ENCODE measurements around the gene EFNA1. TPM values are rescaled to one million over a fixed set of nuclear protein-coding genes. Genes with fewer than 3 reads are reported as not detected.

EFNA1 gene
- polyA plus RNA-seq, 2 of the 4 experiments (the other 2 are of a cell fraction), result 25.1 to 38.9 TPM

DNA sequence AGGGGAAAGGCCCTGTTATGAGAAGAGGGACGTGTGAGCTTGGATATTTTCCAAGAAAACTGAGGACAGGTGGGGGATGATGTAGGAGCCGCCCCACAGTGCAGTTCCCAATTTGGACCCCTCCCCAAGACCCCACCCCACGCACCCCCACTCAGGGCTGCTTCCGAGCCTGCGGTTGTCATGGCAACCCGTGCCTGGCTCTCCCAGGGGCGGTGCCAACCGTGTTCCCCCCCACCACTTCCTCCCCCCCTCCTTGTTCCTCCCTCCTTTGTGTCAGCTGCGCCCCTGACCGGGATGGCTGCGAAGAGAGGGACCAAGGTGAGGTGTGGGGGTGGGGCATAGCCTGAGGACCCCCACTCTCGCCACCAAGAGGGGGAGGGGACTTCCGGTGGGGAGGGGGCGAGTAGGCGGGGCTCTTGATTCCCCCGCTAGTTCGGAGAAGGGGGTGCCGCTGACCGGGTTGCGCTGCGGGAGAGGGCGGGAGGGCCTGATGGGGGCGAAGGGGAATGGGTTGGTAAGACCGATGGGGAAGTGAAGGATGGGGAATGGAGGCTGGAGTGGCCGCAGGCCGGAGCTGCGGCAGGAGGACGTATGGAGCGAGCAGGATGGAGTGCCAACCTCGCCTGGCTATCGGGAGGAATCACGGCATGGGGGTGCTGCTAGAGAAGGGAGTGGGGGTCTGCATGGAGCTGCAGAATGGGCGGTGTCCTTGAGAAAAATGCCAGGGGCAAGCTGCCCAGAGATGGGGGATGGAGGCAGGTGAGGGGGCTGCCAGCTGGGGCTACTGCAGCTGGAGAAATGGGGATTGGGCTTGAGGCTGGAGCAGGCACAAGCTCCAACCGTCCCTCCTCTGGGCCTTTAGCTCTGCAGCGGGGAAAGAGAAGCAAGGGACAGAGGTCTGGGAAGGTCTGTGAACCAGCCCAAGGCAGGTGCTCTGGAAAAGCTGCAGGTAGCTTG lies 46.9 kb downstream of the EFNA1 start:
- POLR2A ChIA-PET, result interaction anchor here (0.7 to 4.4 kb wide), 2 partner anchors 19 to 54 kb away, joined by 3 to 54 read pairs; no protein-coding TSS in a partner anchor
- H3K4me1 ChIP-seq, result peaks cover 21% of the 10 kb centered on the region
- peak overlapping the region; percentile 93 to 99 for H3K27ac ChIP-seq
- CTCF ChIA-PET, result interaction anchor here (0.6 to 15.2 kb wide), 27 partner anchors 8 to 888 kb away, joined by 3 to 384 read pairs (median 5); partner anchors contain the start of gene SLC50A1
- no peak for ATAC-seq
- peak overlapping the region; percentile 90 for H3K4me2 ChIP-seq
- no peak for FAIRE-seq
- DNase-seq (ENCODE audit: low read depth in 1 of 2, low spot score in 1 of 2), result no peak
- no peaks in the 10 kb centered on the region for H3K9me3 ChIP-seq
- TF ChIP-seq HOXB5 (CRISPR knock-in tag; IDR thresholded peaks at IDR 0.05) (no peak), ESRRA (IDR thresholded peaks at IDR 0.05; ENCODE audit: borderline replicate concordance, low read length) (no peak), HDAC2 (IDR thresholded peaks at IDR 0.05) (no peak), TP53 (CRISPR knock-in tag; IDR thresholded peaks at IDR 0.05) (no peak), FOSB (CRISPR knock-in tag; IDR thresholded peaks at IDR 0.05) (no peak), HEYL (CRISPR knock-in tag; IDR thresholded peaks at IDR 0.05) (no peak), RNF2 (IDR thresholded peaks at IDR 0.05; ENCODE audit: borderline replicate concordance, low read depth) (no peak), NR3C1 (IDR thresholded peaks at IDR 0.05) (no peak)
- TF ChIP-seq, protein P1, sequence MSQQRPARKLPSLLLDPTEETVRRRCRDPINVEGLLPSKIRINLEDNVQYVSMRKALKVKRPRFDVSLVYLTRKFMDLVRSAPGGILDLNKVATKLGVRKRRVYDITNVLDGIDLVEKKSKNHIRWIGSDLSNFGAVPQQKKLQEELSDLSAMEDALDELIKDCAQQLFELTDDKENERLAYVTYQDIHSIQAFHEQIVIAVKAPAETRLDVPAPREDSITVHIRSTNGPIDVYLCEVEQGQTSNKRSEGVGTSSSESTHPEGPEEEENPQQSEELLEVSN (IDR thresholded peaks at IDR 0.05; ENCODE audit: borderline replicate concordance, low read depth), result no peak
- TF ChIP-seq, protein P2, sequence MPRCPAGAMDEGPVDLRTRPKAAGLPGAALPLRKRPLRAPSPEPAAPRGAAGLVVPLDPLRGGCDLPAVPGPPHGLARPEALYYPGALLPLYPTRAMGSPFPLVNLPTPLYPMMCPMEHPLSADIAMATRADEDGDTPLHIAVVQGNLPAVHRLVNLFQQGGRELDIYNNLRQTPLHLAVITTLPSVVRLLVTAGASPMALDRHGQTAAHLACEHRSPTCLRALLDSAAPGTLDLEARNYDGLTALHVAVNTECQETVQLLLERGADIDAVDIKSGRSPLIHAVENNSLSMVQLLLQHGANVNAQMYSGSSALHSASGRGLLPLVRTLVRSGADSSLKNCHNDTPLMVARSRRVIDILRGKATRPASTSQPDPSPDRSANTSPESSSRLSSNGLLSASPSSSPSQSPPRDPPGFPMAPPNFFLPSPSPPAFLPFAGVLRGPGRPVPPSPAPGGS (IDR thresholded peaks at IDR 0.05), result no peak
- TF ChIP-seq, protein P3, sequence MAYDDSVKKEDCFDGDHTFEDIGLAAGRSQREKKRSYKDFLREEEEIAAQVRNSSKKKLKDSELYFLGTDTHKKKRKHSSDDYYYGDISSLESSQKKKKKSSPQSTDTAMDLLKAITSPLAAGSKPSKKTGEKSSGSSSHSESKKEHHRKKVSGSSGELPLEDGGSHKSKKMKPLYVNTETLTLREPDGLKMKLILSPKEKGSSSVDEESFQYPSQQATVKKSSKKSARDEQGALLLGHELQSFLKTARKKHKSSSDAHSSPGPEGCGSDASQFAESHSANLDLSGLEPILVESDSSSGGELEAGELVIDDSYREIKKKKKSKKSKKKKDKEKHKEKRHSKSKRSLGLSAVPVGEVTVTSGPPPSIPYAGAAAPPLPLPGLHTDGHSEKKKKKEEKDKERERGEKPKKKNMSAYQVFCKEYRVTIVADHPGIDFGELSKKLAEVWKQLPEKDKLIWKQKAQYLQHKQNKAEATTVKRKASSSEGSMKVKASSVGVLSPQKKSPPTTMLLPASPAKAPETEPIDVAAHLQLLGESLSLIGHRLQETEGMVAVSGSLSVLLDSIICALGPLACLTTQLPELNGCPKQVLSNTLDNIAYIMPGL (CRISPR knock-in tag; IDR thresholded peaks at IDR 0.05; ENCODE audit: borderline replicate concordance), result no peak
- TF ChIP-seq, protein P4, sequence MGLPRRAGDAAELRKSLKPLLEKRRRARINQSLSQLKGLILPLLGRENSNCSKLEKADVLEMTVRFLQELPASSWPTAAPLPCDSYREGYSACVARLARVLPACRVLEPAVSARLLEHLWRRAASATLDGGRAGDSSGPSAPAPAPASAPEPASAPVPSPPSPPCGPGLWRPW (IDR thresholded peaks at IDR 0.05), result no peak
- WGBS (ENCODE audit: missing lambda C conversion rate), result 69% methylated on average over 16 of the region's 35 CpGs
- peak overlapping the region; percentile 80 for H3K4me3 ChIP-seq

DNA sequence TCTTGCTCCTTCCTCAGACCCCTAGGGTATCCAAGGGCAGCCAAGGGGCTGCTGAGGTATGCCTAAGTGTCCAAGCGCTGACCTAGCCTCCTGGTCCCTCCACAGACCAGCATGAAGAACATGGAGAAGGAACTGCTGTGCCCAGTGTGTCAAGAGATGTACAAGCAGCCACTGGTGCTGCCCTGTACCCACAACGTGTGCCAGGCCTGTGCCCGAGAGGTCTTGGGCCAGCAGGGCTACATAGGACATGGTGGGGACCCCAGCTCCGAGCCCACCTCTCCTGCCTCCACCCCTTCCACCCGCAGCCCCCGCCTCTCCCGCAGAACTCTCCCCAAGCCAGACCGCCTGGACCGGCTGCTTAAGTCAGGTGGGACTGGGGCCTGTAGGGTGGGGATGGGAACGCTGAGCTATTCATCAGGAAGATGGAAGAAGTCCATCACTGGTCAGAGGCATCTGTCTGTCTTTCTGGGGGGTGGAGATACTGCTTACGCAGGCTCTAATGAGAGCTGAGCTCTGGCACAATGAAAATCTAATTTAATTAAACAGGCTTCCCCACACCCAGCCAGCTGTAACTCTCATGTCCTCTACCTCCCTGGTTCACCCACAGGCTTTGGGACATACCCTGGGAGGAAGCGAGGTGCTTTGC lies 47.7 kb downstream of the EFNA1 start:
- H3K4me2 ChIP-seq, result no peak overlapping the region; the same call in 2 of the 3 replicates
- H3K4me3 ChIP-seq, result no peak overlapping the region
- no peak for ATAC-seq
- CTCF ChIA-PET, result interaction anchor here (0.6 to 15.2 kb wide), 33 partner anchors 9 to 887 kb away, joined by 3 to 384 read pairs (median 4); partner anchors contain the start of gene SLC50A1
- TF ChIP-seq MAZ (IDR thresholded peaks at IDR 0.05; ENCODE audit: borderline replicate concordance, low read depth, low read length), result no peak
- no peak for TF ChIP-seq HOXB5 (CRISPR knock-in tag; IDR thresholded peaks at IDR 0.05)
- TF ChIP-seq SMC3 (IDR thresholded peaks at IDR 0.05), result no peak
- no peak for TF ChIP-seq HDAC2 (IDR thresholded peaks at IDR 0.05)
- no peak for TF ChIP-seq MYC (IDR thresholded peaks at IDR 0.05; ENCODE audit: borderline replicate concordance, low read length)
- no peak for TF ChIP-seq CBX8 (IDR thresholded peaks at IDR 0.05)
- no peak for TF ChIP-seq ZNF302 (CRISPR knock-in tag; IDR thresholded peaks at IDR 0.05)
- no peak for TF ChIP-seq BHLHE40 (IDR thresholded peaks at IDR 0.05; ENCODE audit: low read depth, low read length)
- TF ChIP-seq SREBF2 (IDR thresholded peaks at IDR 0.05), result no peak
- TF ChIP-seq, protein P5, sequence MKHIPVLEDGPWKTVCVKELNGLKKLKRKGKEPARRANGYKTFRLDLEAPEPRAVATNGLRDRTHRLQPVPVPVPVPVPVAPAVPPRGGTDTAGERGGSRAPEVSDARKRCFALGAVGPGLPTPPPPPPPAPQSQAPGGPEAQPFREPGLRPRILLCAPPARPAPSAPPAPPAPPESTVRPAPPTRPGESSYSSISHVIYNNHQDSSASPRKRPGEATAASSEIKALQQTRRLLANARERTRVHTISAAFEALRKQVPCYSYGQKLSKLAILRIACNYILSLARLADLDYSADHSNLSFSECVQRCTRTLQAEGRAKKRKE (CRISPR knock-in tag; IDR thresholded peaks at IDR 0.05; ENCODE audit: low read depth), result no peak
- no peak for TF ChIP-seq JUN (IDR thresholded peaks at IDR 0.05)
- TF ChIP-seq, protein P6, sequence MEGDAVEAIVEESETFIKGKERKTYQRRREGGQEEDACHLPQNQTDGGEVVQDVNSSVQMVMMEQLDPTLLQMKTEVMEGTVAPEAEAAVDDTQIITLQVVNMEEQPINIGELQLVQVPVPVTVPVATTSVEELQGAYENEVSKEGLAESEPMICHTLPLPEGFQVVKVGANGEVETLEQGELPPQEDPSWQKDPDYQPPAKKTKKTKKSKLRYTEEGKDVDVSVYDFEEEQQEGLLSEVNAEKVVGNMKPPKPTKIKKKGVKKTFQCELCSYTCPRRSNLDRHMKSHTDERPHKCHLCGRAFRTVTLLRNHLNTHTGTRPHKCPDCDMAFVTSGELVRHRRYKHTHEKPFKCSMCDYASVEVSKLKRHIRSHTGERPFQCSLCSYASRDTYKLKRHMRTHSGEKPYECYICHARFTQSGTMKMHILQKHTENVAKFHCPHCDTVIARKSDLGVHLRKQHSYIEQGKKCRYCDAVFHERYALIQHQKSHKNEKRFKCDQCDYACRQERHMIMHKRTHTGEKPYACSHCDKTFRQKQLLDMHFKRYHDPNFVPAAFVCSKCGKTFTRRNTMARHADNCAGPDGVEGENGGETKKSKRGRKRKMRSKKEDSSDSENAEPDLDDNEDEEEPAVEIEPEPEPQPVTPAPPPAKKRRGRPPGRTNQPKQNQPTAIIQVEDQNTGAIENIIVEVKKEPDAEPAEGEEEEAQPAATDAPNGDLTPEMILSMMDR (IDR thresholded peaks at IDR 0.05), result no peak
- TF ChIP-seq, protein P3 (CRISPR knock-in tag; IDR thresholded peaks at IDR 0.05; ENCODE audit: borderline replicate concordance), result no peak
- TF ChIP-seq HOXA7 (CRISPR knock-in tag; IDR thresholded peaks at IDR 0.05), result no peak
- TF ChIP-seq RARB (CRISPR knock-in tag; IDR thresholded peaks at IDR 0.05), result no peak
- TF ChIP-seq PHF8 (IDR thresholded peaks at IDR 0.05; ENCODE audit: borderline replicate concordance, low read depth), result no peak
- H3K27ac ChIP-seq, result peak overlapping the region in 1 of 2 experiments; percentile 10; a peak in 1 of 6 replicates
- no peak for FAIRE-seq
- no peak for DNase-seq (ENCODE audit: low read depth in 1 of 2, low spot score in 1 of 2)
- 85% methylated on average over 11 of the region's 12 CpGs for WGBS (ENCODE audit: missing lambda C conversion rate)
- peaks cover 21% of the 10 kb centered on the region for H3K4me1 ChIP-seq
- H3K9me3 ChIP-seq, result no peaks in the 10 kb centered on the region
- POLR2A ChIA-PET, result interaction anchor here (0.7 to 4.4 kb wide), 2 partner anchors 19 to 53 kb away, joined by 3 to 54 read pairs; no protein-coding TSS in a partner anchor

Measured in A549 (cell line).